Liver (tissue), 9 donors: ENCODE measurements around the gene ST6GALNAC2. TPM values are rescaled to one million over a fixed set of nuclear protein-coding genes. Genes with fewer than 3 reads are reported as not detected.

Experiments used
- DNase-seq: peaks from one replicate; pipeline ENCODE4 v3.0.0-alpha.2; 2017; ENCODE audit warnings: low spot score
- H3K27ac ChIP-seq, 2 donors: one replicate each; pipeline ENCODE4 v1.7.0; 2013; ENCODE audit warnings: inconsistent platforms in 2 of 2, low read length in 2 of 2, control low read depth in 1 of 2, low read depth in 1 of 2, mild to moderate bottlenecking in 1 of 2
- H3K27me3 ChIP-seq, 4 donors: one replicate each; pipeline versions ENCODE4 v1.6.1 to v1.7.0; 2013; ENCODE audit warnings: low read length in 3 of 4, inconsistent platforms in 1 of 4, mild to moderate bottlenecking in 1 of 4, moderate library complexity in 1 of 4; ENCODE audit not compliant: control insufficient read depth in 4 of 4, insufficient read depth in 4 of 4
- H3K36me3 ChIP-seq, 4 donors: one replicate each; pipeline versions ENCODE4 v1.6.1 to v1.7.0; 2013; ENCODE audit warnings: low read length in 3 of 4, mild to moderate bottlenecking in 3 of 4, low read depth in 1 of 4, moderate library complexity in 1 of 4; ENCODE audit not compliant: control insufficient read depth in 4 of 4, insufficient read depth in 3 of 4
- H3K4me1 ChIP-seq, 4 donors: one replicate each; pipeline versions ENCODE4 v1.6.1 to v1.7.0; 2013; ENCODE audit warnings: low read length in 3 of 4, mild to moderate bottlenecking in 3 of 4, moderate library complexity in 1 of 4; ENCODE audit not compliant: control insufficient read depth in 4 of 4, insufficient read depth in 4 of 4
- H3K4me3 ChIP-seq, 3 donors: one replicate each; pipeline versions ENCODE4 v1.6.1 to v1.7.0; 2013; ENCODE audit warnings: low read length in 3 of 3, control low read depth in 1 of 3, low read depth in 1 of 3, mild to moderate bottlenecking in 1 of 3
- H3K9ac ChIP-seq, 2 donors: one replicate each; pipeline ENCODE4 v1.7.0; 2013; ENCODE audit warnings: low read length in 2 of 2, mild to moderate bottlenecking in 2 of 2, moderate library complexity in 2 of 2, control low read depth in 1 of 2, low read depth in 1 of 2
- H3K9me3 ChIP-seq, 4 donors: one replicate each; pipeline versions ENCODE4 v1.6.1 to v1.7.0; 2013; ENCODE audit warnings: low read length in 3 of 4; ENCODE audit not compliant: control insufficient read depth in 4 of 4
- EGR1 ChIP-seq, 2 donors: IDR thresholded peaks; 2 replicates each; pipeline ENCODE4 v1.6.1; 2016 to 2018; ENCODE audit warnings: antibody characterized with exemption in 2 of 2, low read depth in 2 of 2
- FOXA1 ChIP-seq: IDR thresholded peaks from 2 replicates; pipeline ENCODE4 v1.6.1; 2016; ENCODE audit warnings: antibody characterized with exemption
- FOXA2 ChIP-seq: IDR thresholded peaks from 2 replicates; pipeline ENCODE4 v1.6.1; 2016; ENCODE audit warnings: antibody characterized with exemption
- GABPA ChIP-seq, 2 donors: IDR thresholded peaks in 1 of 2; conservative IDR thresholded peaks in 1 of 2; 2 replicates each; pipeline ENCODE4 v1.6.1; 2016; ENCODE audit warnings: antibody characterized with exemption in 2 of 2, mild to moderate bottlenecking in 1 of 2, moderate library complexity in 1 of 2
- HNF4A ChIP-seq, 2 donors: conservative IDR thresholded peaks; 2 replicates each; pipeline ENCODE4 v1.6.1; 2016; ENCODE audit warnings: antibody characterized with exemption in 2 of 2, mild to moderate bottlenecking in 2 of 2
- HNF4G ChIP-seq: IDR thresholded peaks from 2 replicates; pipeline ENCODE4 v1.6.1; 2016; ENCODE audit warnings: antibody characterized with exemption
- JUND ChIP-seq, 2 donors: IDR thresholded peaks; 2 replicates each; pipeline ENCODE4 v1.6.1; 2016; ENCODE audit warnings: antibody characterized with exemption in 2 of 2
- MAX ChIP-seq: IDR thresholded peaks from 2 replicates; pipeline ENCODE4 v1.6.1; 2016; ENCODE audit warnings: antibody characterized with exemption
- NR2F2 ChIP-seq: IDR thresholded peaks from 2 replicates; pipeline ENCODE4 v1.6.1; 2016; ENCODE audit warnings: antibody characterized with exemption
- RAD21 ChIP-seq, 2 donors: IDR thresholded peaks; 2 replicates each; pipeline ENCODE4 v1.6.1; 2016; ENCODE audit warnings: antibody characterized with exemption in 2 of 2, mild to moderate bottlenecking in 2 of 2
- RXRA ChIP-seq, 2 donors: IDR thresholded peaks; 2 replicates each; pipeline ENCODE4 v1.6.1; 2017 to 2018; ENCODE audit warnings: antibody characterized with exemption in 2 of 2, mild to moderate bottlenecking in 1 of 2
- SP1 ChIP-seq: IDR thresholded peaks from 2 replicates; pipeline ENCODE4 v1.6.1; 2018; ENCODE audit warnings: antibody characterized with exemption, mild to moderate bottlenecking
- TAF1 ChIP-seq: conservative IDR thresholded peaks from 2 replicates; pipeline ENCODE4 v1.6.1; 2016; ENCODE audit warnings: antibody characterized with exemption, mild to moderate bottlenecking
- YY1 ChIP-seq: IDR thresholded peaks from 2 replicates; pipeline ENCODE4 v1.6.1; 2016; ENCODE audit warnings: antibody characterized with exemption, mild to moderate bottlenecking
- WGBS: extraction: QIAGEN DNeasy Blood & Tissue Kit; methylation state at CpG from one replicate; pipeline ENCODE4 v1.1.7; 2013; 5-methylcytosine and 5-hydroxymethylcytosine counted together
- polyA plus RNA-seq, 2 donors: library from polyadenylated mRNA; stranded (reverse) in 1 of 2; unstranded in 1 of 2; fragments of 200-250 nt in 1 of 2; fragments of >200 nt in 1 of 2; fragmentation: Nextera tagmentation in 1 of 2; extraction: Ambion mirVana in 1 of 2; gene quantifications; one replicate each; pipeline versions ENCODE4 v1.2.1 to v1.2.3, GENCODE V29; 2013 to 2015
- total RNA-seq, 2 donors: library from RNA; depleted of rRNA; stranded (reverse); fragments of >200 nt; gene quantifications; one replicate each; pipeline ENCODE4 v1.2.3, GENCODE V29; 2014
- TF ChIP-seq, protein P1 (sequence below): IDR thresholded peaks from 2 replicates; pipeline ENCODE4 v1.6.1; 2016; ENCODE audit warnings: antibody characterized with exemption, mild to moderate bottlenecking
- TF ChIP-seq, protein P2 (sequence below): IDR thresholded peaks from 2 replicates; pipeline ENCODE4 v1.6.1; 2016; ENCODE audit warnings: antibody characterized with exemption
- TF ChIP-seq, protein P3 (sequence below): fragments of 150-350 bp; IDR thresholded peaks from 2 replicates; pipeline ENCODE4 v1.5.1; 2017; ENCODE audit warnings: improper control_type of control experiment, low read depth, low read length; ENCODE audit not compliant: missing input control
- donor health status: healthy.
- donor health status: healthy.
- donor health status: healthy.
- donor health status: healthy.
- donor health status: healthy.

The ST6GALNAC2 gene
- total and polyA plus RNA-seq, 4 donors, result 0.52 to 2.6 (median 1.1) TPM

DNA sequence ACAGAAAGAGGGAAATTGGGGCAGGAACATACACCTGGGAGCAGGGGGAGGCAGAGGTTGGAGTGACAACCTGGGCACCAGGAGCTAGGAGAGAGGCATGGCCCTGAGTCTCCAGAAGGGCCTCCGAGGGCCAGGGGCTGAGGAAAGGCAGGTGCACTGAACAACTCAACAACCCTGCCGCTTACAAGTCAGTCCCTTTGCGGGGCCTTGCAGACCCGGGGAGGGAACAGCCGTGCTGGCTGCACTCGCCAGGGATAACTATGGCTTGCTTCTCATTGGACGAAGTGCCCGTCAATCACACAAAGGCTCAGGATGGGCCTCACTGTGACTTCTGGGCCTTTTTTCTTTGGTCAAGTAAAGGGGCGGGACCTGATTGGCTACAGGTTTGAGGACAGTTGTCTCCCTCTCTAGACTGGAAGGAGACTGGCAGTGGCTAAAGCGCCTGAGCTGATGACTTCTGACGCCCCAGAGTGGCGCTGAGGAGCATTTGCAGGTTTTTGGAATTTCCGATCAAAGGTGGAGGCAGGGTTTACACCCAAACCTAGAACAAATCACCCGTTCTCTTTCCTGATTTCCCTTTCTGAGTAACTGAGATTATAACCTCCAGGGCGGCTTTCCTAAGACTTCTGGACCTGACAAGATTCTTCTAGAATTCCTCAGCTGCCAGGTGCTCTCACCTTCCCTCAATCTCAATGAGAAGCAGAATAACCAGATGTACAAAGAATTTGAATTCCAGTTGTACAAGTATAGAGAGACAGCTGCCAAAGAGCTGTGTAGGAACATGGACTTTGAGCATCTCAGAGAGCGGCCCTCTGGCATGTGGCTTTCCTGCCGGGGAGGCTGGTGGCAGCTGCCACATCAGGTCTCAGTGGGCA, 27.6 kb upstream of the ST6GALNAC2 start:
- TF ChIP-seq, protein P1, sequence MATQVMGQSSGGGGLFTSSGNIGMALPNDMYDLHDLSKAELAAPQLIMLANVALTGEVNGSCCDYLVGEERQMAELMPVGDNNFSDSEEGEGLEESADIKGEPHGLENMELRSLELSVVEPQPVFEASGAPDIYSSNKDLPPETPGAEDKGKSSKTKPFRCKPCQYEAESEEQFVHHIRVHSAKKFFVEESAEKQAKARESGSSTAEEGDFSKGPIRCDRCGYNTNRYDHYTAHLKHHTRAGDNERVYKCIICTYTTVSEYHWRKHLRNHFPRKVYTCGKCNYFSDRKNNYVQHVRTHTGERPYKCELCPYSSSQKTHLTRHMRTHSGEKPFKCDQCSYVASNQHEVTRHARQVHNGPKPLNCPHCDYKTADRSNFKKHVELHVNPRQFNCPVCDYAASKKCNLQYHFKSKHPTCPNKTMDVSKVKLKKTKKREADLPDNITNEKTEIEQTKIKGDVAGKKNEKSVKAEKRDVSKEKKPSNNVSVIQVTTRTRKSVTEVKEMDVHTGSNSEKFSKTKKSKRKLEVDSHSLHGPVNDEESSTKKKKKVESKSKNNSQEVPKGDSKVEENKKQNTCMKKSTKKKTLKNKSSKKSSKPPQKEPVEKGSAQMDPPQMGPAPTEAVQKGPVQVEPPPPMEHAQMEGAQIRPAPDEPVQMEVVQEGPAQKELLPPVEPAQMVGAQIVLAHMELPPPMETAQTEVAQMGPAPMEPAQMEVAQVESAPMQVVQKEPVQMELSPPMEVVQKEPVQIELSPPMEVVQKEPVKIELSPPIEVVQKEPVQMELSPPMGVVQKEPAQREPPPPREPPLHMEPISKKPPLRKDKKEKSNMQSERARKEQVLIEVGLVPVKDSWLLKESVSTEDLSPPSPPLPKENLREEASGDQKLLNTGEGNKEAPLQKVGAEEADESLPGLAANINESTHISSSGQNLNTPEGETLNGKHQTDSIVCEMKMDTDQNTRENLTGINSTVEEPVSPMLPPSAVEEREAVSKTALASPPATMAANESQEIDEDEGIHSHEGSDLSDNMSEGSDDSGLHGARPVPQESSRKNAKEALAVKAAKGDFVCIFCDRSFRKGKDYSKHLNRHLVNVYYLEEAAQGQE, result no peak
- TF ChIP-seq HNF4A (conservative IDR thresholded peaks at IDR 0.05), result peak; percentile 84 to 88
- TF ChIP-seq JUND (IDR thresholded peaks at IDR 0.05), result no peak
- TF ChIP-seq MAX, result peak; percentile 60
- TF ChIP-seq YY1, result no peak
- TF ChIP-seq RXRA (IDR thresholded peaks at IDR 0.05), result peak in 1 of 2 donors; percentile 29
- peak in 1 of 2 donors; percentile 17 for TF ChIP-seq GABPA (IDR thresholded peaks at IDR 0.05 in 1 of 2, conservative IDR thresholded peaks at IDR 0.05 in 1 of 2)
- peak; percentile 22 to 29 for TF ChIP-seq RAD21 (IDR thresholded peaks at IDR 0.05)
- TF ChIP-seq TAF1, result no peak
- TF ChIP-seq HNF4G, result peak; percentile 71
- TF ChIP-seq SP1, result peak; percentile 75
- no peak for TF ChIP-seq NR2F2
- no peaks in the 10 kb centered on the region for H3K9me3 ChIP-seq
- H3K27me3 ChIP-seq, result no peaks in the 10 kb centered on the region
- no peaks in the 10 kb centered on the region for H3K36me3 ChIP-seq
- peaks cover 0 to 7% (median 5%) of the 10 kb centered on the region in 4 donors for H3K4me1 ChIP-seq
- H3K27ac ChIP-seq, result no peak overlapping the region
- H3K4me3 ChIP-seq, result no peak overlapping the region
- 66% methylated on average over 17 of the region's 17 CpGs for WGBS
- H3K9ac ChIP-seq, result no peak overlapping the region
- no peak for DNase-seq

GRCh38 chr17:76612465-76612864, 26.8 kb upstream of the ST6GALNAC2 start:
- H3K36me3 ChIP-seq, result no peaks in the 10 kb centered on the region
- TF ChIP-seq HNF4A (conservative IDR thresholded peaks at IDR 0.05), result no peak
- TF ChIP-seq, protein P1, result no peak
- no peak for TF ChIP-seq MAX
- TF ChIP-seq RXRA (IDR thresholded peaks at IDR 0.05), result no peak
- no peak for TF ChIP-seq RAD21 (IDR thresholded peaks at IDR 0.05)
- no peak for TF ChIP-seq YY1
- no peak for TF ChIP-seq SP1
- no peak for TF ChIP-seq JUND (IDR thresholded peaks at IDR 0.05)
- TF ChIP-seq EGR1 (IDR thresholded peaks at IDR 0.05; ENCODE audit: low read depth in 2 of 2), result no peak
- TF ChIP-seq, protein P2, sequence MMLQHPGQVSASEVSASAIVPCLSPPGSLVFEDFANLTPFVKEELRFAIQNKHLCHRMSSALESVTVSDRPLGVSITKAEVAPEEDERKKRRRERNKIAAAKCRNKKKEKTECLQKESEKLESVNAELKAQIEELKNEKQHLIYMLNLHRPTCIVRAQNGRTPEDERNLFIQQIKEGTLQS, result no peak
- TF ChIP-seq GABPA (IDR thresholded peaks at IDR 0.05 in 1 of 2, conservative IDR thresholded peaks at IDR 0.05 in 1 of 2), result no peak
- TF ChIP-seq FOXA1, result no peak
- TF ChIP-seq FOXA2, result no peak
- no peak for TF ChIP-seq HNF4G
- TF ChIP-seq, protein P3, sequence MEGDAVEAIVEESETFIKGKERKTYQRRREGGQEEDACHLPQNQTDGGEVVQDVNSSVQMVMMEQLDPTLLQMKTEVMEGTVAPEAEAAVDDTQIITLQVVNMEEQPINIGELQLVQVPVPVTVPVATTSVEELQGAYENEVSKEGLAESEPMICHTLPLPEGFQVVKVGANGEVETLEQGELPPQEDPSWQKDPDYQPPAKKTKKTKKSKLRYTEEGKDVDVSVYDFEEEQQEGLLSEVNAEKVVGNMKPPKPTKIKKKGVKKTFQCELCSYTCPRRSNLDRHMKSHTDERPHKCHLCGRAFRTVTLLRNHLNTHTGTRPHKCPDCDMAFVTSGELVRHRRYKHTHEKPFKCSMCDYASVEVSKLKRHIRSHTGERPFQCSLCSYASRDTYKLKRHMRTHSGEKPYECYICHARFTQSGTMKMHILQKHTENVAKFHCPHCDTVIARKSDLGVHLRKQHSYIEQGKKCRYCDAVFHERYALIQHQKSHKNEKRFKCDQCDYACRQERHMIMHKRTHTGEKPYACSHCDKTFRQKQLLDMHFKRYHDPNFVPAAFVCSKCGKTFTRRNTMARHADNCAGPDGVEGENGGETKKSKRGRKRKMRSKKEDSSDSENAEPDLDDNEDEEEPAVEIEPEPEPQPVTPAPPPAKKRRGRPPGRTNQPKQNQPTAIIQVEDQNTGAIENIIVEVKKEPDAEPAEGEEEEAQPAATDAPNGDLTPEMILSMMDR, result no peak
- TF ChIP-seq NR2F2, result no peak
- no peaks in the 10 kb centered on the region for H3K27me3 ChIP-seq
- H3K4me1 ChIP-seq, result peaks cover 0 to 7% (median 5%) of the 10 kb centered on the region in 4 donors
- no peaks in the 10 kb centered on the region for H3K9me3 ChIP-seq
- no peak overlapping the region for H3K4me3 ChIP-seq
- no peak overlapping the region for H3K27ac ChIP-seq
- 88% methylated on average over 4 of the region's 4 CpGs for WGBS
- no peak overlapping the region for H3K9ac ChIP-seq
- DNase-seq, result no peak
